ENCODE measurements around the gene SHISAL1. TPM values are rescaled to one million over a fixed set of nuclear protein-coding genes. Genes with fewer than 3 reads are reported as not detected.

SHISAL1 gene
- total and polyA plus RNA-seq, 2 donors (not counting 1 experiment from before 2014, with no cell fraction given) = not detected

GRCh38 chr22:44305455-44305854 is 7.3 kb downstream of the SHISAL1 start:
- Histone ChIP-seq H3K27ac (ENCODE audit: low read length in 2 of 2) (no peak overlapping the region), H3K27me3 (replicated peaks in 1 of 4; ENCODE audit: control extremely low read depth in 1 of 4, control insufficient read depth in 3 of 4, insufficient read depth in 4 of 4, low read length in 3 of 4) (no peaks in the 10 kb centered on the region), H3K9me3 (ENCODE audit: control extremely low read depth in 1 of 3, control insufficient read depth in 2 of 3, insufficient read depth in 1 of 3, low read length in 2 of 3) (no peaks in the 10 kb centered on the region), H4K20me1 (ENCODE audit: control insufficient read depth, insufficient read depth, low read length, poor library complexity, severe bottlenecking) (no peaks in the 10 kb centered on the region), H3K4me3 (ENCODE audit: control extremely low read depth in 1 of 5, extremely low read depth in 1 of 5, insufficient read depth in 1 of 5, low read depth in 2 of 5, low read length in 4 of 5) (no peak overlapping the region), H2AFZ (ENCODE audit: insufficient read depth, low read depth, low read length, poor library complexity, severe bottlenecking) (no peak overlapping the region), H3K4me1 (ENCODE audit: control insufficient read depth in 2 of 2, insufficient read depth in 2 of 2, low read length in 2 of 2) (no peaks in the 10 kb centered on the region), H3K36me3 (replicated peaks in 1 of 2; ENCODE audit: control extremely low read depth in 1 of 2, control insufficient read depth in 1 of 2, extremely low read depth in 1 of 2, insufficient read depth in 2 of 2, low read length in 1 of 2) (no peaks in the 10 kb centered on the region), H3K79me2 (ENCODE audit: control insufficient read depth, insufficient read depth, low read length) (no peaks in the 10 kb centered on the region), H3K4me2 (replicated peaks; ENCODE audit: low read depth, low read length, poor library complexity, severe bottlenecking) (no peak overlapping the region), H3K9ac (ENCODE audit: low read length) (no peak overlapping the region)
- 86% methylated on average over 12 of the region's 13 CpGs for WGBS (ENCODE audit: insufficient coverage)
- DNase-seq (no peak), ATAC-seq (ENCODE audit: low read depth) (no peak)
- no peaks in the 10 kb centered on the region for H3K9me3 Mint-ChIP-seq (ENCODE audit: insufficient read depth)
- H3K4me1 Mint-ChIP-seq = no peaks in the 10 kb centered on the region
- no peak for TF ChIP-seq EZH2 (IDR thresholded peaks at IDR 0.05; ENCODE audit: borderline replicate concordance, insufficient read depth, low read depth, low read length, poor library complexity, severe bottlenecking)
- no peak for TF ChIP-seq CTCF (IDR thresholded peaks at IDR 0.05)
- peaks cover 8% of the 10 kb centered on the region for H3K27me3 Mint-ChIP-seq
- POLR2A ChIA-PET = no interaction called here
- no peak overlapping the region for H3K27ac Mint-ChIP-seq
- H3K4me3 Mint-ChIP-seq = no peak overlapping the region
- CTCF ChIA-PET = no interaction called here
- intact Hi-C loops (cut with micrococcal nuclease) = no loop called here

GRCh38 chr22:44304911-44305310 is 7.8 kb downstream of the SHISAL1 start:
- no peaks in the 10 kb centered on the region for H3K4me1 ChIP-seq (ENCODE audit: control insufficient read depth in 2 of 2, insufficient read depth in 2 of 2, low read length in 2 of 2)
- H4K20me1 ChIP-seq (ENCODE audit: control insufficient read depth, insufficient read depth, low read length, poor library complexity, severe bottlenecking) = no peaks in the 10 kb centered on the region
- no peaks in the 10 kb centered on the region for H3K79me2 ChIP-seq (ENCODE audit: control insufficient read depth, insufficient read depth, low read length)
- no peak overlapping the region for H2AFZ ChIP-seq (ENCODE audit: insufficient read depth, low read depth, low read length, poor library complexity, severe bottlenecking)
- H3K36me3 ChIP-seq (replicated peaks in 1 of 2; ENCODE audit: control extremely low read depth in 1 of 2, control insufficient read depth in 1 of 2, extremely low read depth in 1 of 2, insufficient read depth in 2 of 2, low read length in 1 of 2) = no peaks in the 10 kb centered on the region
- CTCF ChIA-PET = no interaction called here
- ATAC-seq (ENCODE audit: low read depth) = no peak
- WGBS (ENCODE audit: insufficient coverage) = 87% methylated on average over 2 of the region's 2 CpGs
- Mint-ChIP-seq H3K4me1 (no peaks in the 10 kb centered on the region), H3K4me3 (no peak overlapping the region), H3K27me3 (peaks cover 12% of the 10 kb centered on the region), H3K27ac (peak overlapping the region; percentile 53), H3K9me3 (ENCODE audit: insufficient read depth) (no peaks in the 10 kb centered on the region)
- H3K4me3 ChIP-seq (ENCODE audit: control extremely low read depth in 1 of 5, extremely low read depth in 1 of 5, insufficient read depth in 1 of 5, low read depth in 2 of 5, low read length in 4 of 5) = no peak overlapping the region
- TF ChIP-seq EZH2 (IDR thresholded peaks at IDR 0.05; ENCODE audit: borderline replicate concordance, insufficient read depth, low read depth, low read length, poor library complexity, severe bottlenecking) = no peak
- no peak for TF ChIP-seq CTCF (IDR thresholded peaks at IDR 0.05)
- no peaks in the 10 kb centered on the region for H3K9me3 ChIP-seq (ENCODE audit: control extremely low read depth in 1 of 3, control insufficient read depth in 2 of 3, insufficient read depth in 1 of 3, low read length in 2 of 3)
- no peaks in the 10 kb centered on the region for H3K27me3 ChIP-seq (replicated peaks in 1 of 4; ENCODE audit: control extremely low read depth in 1 of 4, control insufficient read depth in 3 of 4, insufficient read depth in 4 of 4, low read length in 3 of 4)
- no peak overlapping the region for H3K27ac ChIP-seq (ENCODE audit: low read length in 2 of 2)
- no peak overlapping the region for H3K9ac ChIP-seq (ENCODE audit: low read length)
- intact Hi-C loops (cut with micrococcal nuclease) = no loop called here
- DNase-seq = no peak
- no peak overlapping the region for H3K4me2 ChIP-seq (replicated peaks; ENCODE audit: low read depth, low read length, poor library complexity, severe bottlenecking)
- POLR2A ChIA-PET = no interaction called here
